ENCODE data around the gene ELN.

ELN gene

DNA sequence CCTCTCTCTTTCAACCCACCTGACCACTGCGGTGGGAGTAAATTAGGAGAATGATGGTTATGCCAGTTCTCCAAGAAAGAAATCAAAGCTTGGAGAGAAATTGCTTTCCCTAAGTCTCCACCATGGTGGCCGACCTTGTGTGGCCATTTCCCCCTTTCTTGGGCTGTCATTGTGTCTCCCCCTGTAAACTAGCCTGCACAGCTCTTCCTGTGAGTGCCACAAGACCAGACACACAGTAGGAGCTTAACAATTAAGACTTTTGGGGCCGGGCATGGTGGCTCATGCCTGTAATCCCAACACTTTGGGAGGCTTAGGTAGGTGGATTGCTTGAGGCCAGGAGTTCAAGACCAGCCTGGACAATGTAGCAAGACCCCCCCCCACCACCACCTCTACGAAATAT is 36.7 kb downstream of the ELN start:
- DNase-seq = no peak

DNA sequence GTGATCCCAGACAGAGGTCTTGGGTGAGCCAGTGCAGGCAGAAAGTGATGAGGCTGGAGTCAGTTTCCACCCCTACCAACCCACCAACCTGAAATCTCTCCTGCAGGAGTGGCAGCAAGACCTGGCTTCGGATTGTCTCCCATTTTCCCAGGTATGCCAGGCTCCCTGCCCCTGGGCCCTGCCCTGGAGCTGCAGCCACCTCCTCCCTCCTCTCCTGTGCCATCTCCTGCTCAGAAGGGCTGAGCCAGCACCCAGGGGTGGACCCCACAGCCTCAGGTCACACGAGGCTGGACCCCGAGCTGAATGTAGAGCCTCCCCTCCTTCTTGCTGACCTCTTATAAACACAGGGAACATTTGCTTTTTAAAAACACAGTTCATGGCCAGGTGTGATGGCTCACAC is 38.7 kb downstream of the ELN start:
- DNase-seq = no peak

GRCh38 chr7:74068378-74069085 is 40.6 kb downstream of the ELN start:
- DNase-seq = no peak

- DNase-seq = no peak
Measured at GRCh38 chr7:74069086-74069541, 41.1 kb downstream of the ELN start.

DNA sequence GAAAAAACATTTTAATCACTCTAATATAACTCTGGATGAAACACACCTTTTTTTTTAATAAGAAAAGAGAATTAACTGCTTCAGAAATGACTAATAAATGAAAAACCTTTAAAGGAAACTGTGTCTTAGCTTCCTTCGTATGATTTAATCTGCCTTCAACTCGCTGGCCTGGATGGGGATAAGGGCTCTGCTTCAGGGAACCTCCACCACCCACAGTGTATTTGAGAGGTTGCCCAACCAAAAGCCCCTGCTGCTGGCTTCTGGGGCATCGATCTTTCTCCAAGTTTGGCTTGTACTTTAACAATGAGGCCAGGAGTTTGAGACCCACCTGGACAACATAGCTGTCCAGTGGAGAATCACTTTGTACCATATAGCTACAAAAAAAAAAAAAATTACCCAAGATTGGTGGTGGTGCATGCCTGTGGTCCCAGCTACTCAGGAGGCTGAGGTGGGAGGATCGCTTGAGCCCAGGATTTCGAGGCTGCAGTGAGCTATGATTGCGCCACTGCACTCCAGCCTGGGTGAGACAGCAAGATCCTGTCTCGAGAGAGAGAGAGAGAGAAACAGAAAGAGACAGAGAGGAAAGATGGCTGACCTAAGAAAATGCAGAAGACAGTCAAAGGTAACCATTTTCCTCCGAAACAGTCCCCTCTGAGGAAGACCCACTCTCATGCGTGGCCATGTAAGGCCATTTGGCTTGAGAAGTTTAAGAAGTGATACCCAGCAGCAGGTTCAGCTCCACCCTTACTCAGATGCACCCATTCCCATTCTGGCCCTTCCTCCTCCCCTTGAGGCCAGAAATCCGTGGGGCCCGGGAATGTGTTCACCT is 42.0 kb downstream of the ELN start:
- no peak for DNase-seq

DNA sequence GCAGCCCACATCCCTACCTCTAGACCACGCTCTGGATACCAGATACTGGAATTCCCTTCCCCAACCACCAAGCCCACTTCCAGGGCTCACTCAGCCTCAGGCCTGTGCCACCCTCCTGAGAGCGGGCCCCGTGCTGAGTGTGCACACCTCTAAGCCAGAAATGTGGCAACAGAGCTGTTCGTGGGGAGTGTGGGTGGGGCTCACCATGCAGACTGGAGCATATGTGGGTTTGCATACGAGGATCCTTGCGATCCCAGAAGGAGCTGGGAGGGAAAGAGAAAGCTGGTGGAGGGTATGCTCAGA is 42.6 kb downstream of the ELN start:
- DNase-seq = no peak

- no peak for DNase-seq
Measured at GRCh38 chr7:74071121-74071520, 43.1 kb downstream of the ELN start.

- DNase-seq = no peak
Measured at GRCh38 chr7:74074770-74075169, 46.8 kb downstream of the ELN start.

DNA sequence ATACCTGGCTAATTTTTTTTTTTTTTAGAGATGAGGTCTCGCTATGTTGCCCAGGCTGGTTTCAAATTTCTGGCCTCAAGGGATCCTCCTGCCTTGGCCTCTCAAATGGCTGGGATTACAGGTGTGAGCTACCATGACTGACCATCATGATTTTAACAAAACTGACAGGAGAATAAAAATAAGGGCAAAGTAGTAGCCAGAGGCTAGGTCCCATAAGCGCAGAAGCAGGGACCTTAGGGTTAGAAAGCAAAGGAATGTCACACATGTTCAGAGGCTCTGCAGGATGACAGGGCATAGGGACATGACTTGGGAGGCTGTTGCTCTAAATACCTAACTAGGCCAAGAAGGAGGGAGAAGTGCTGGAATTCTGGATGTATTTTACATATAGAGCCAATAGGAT is 50.5 kb downstream of the ELN start:
- no peak for DNase-seq

- no peak for DNase-seq
Measured at GRCh38 chr7:74082770-74083116, 54.8 kb downstream of the ELN start.

- peak; percentile 86 to 97 (median 93) for DNase-seq
Measured at GRCh38 chr7:74083117-74083876, 55.3 kb downstream of the ELN start, which contains the start of gene LIMK1. Gene LIMK1, plus strand, starts transcription at chr7:74083804. Its CDS starts 187 bp downstream, at chr7:74083991.

- DNase-seq = peak; percentile 67 to 73 (median 69)
Measured at GRCh38 chr7:74083928-74084721, 56.2 kb downstream of the ELN start.

GRCh38 chr7:74084722-74085578 is 57.0 kb downstream of the ELN start:
- no peak for DNase-seq

DNA sequence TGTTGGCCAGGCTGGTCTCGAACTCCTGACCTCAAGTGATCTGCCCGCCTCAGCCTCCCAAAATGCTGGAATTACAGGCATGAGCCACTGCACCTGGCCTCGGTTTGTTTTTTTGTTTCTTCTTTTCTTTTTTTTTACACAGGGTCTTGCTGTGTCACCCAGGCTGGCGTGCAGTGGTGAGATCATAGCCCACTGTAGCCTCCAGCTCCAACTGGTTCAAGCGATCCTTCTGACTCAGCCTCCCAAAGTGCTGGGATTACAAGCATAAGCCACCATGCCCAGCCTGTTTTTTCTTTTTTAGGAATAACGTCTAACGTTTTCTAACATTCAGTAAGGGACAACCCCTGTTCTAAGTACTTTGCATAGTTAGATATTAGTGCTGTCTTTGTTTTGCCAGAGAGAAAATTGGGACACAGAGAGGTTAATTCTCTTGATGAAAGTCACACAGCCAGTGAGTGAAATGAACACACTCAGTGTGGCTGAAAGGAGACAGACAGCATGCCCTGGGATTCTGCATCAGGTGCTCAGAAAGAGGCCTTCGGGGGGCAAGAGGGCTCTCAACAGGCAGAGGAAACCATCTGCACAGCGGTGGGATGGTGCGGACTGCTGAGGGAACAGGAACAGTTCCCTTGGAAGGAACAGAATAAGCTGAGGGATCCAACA is 59.9 kb downstream of the ELN start:
- DNase-seq = no peak

- DNase-seq = peak; percentile 13 to 35 (median 25)
Measured at GRCh38 chr7:74092321-74092963, 64.5 kb downstream of the ELN start.

- DNase-seq = peak; percentile 83 to 90 (median 86)
Measured at GRCh38 chr7:74092964-74093471, 65.0 kb downstream of the ELN start.

GRCh38 chr7:74093671-74094223 is 65.8 kb downstream of the ELN start:
- DNase-seq = no peak

DNA sequence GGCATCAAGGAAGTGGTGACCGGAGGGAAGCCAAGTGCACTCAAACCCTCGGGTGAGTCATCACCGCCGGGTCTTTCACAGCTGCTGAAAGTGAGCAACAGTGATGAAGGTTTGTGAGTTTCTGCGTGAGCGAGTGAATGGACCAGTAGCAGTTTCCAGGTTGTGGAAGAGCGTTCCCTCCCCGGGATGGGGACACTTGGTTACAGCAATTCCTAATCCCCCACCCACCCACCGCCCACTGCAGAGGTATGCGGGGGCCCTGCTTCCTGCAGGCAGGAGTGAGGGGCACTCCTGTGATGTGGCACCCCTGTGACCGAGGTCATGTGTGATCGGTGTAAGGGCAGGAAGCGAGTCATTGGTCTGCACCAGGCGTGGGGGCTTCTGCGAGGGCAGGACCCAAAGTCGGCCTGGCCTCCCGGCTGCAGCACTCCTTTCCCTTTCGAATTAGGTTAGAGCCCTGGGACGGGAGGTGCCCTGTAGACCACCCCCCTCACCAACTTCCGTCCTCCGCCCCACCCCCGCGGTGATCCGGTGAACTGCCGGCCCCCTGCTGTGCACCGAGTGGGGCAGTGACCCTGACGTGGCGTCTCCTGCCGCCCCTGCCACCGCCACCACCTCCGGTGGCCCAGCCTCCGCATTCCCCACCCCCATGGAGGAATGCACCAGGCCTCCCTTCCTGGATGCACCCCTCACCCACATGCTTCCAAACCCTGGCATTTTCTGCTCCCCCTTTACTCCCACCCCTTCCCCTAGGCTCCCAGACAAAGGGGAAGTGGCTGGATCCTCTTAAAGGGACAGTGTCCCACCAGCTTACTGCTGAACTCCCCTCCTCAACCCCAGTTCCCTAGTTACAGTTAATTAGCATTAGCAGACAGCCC is 66.5 kb downstream of the ELN start:
- DNase-seq = peak; percentile 96 to 98 (median 96)

- no peak for DNase-seq
Measured at GRCh38 chr7:74095135-74095534, 67.2 kb downstream of the ELN start.

Measured in suppressor macrophage treated with lipopolysaccharide for 1 hour (primary cell).